Naive thymus-derived CD4-positive, alpha-beta T cell (primary cell): Measurements from ENCODE around the gene TGFBI. TPM values are rescaled to one million over a fixed set of nuclear protein-coding genes. Genes with fewer than 3 reads are reported as not detected.

Experiments used
- ATAC-seq: fragments of 150-1000 bp; cut with Tn5 transposase; 2 replicates; pipeline ENCODE4 v1.10.0; 2021; ENCODE audit warnings: mild to moderate bottlenecking, moderate library complexity
- CTCF ChIA-PET: fragments of 350-600 bp; sonication (Branson Sonifier 250); formaldehyde crosslinking; loops from one replicate; lab custom pipeline; 2021; ENCODE audit warnings: antibody characterized with exemption; lab: Charles Lee
- POLR2A ChIA-PET: fragments of 350-600 bp; sonication (Branson Sonifier 250); formaldehyde crosslinking; loops from one replicate; lab custom pipeline; 2021; ENCODE audit warnings: antibody characterized with exemption, inconsistent platforms; lab: Charles Lee
- DNase-seq, 9 donors: peaks; one replicate each; pipeline versions ENCODE4 v3.0.0 to v3.0.0-alpha.2; 2020 to 2022; ENCODE audit warnings: mixed read lengths in 1 of 9
- H3K27ac ChIP-seq: one replicate; pipeline ENCODE4 v1.7.0; 2013; ENCODE audit warnings: mild to moderate bottlenecking, low read depth, low read length, moderate library complexity
- H3K27me3 ChIP-seq, 2 donors: one replicate each; pipeline ENCODE4 v1.7.0; 2013; ENCODE audit warnings: low read length in 2 of 2, mild to moderate bottlenecking in 2 of 2, moderate library complexity in 2 of 2; ENCODE audit not compliant: control insufficient read depth in 2 of 2, insufficient read depth in 2 of 2
- H3K36me3 ChIP-seq, 3 experiments: 1 replicate in 2 of 3; 2 replicates in 1 of 3; pipeline ENCODE4 v1.7.0; 2013; ENCODE audit warnings: low read length in 3 of 3, mild to moderate bottlenecking in 3 of 3, moderate library complexity in 1 of 3; ENCODE audit not compliant: insufficient read depth in 3 of 3, control insufficient read depth in 2 of 3
- H3K4me1 ChIP-seq, 2 donors: one replicate each; pipeline ENCODE4 v1.7.0; 2013; ENCODE audit warnings: low read length in 2 of 2, mild to moderate bottlenecking in 2 of 2, moderate library complexity in 1 of 2; ENCODE audit not compliant: control insufficient read depth in 2 of 2, insufficient read depth in 2 of 2
- H3K4me3 ChIP-seq: 2 replicates; pipeline ENCODE4 v1.7.0; 2013; ENCODE audit warnings: mild to moderate bottlenecking, low read length
- H3K9me3 ChIP-seq, 3 experiments: 1 replicate in 2 of 3; 2 replicates in 1 of 3; pipeline ENCODE4 v1.7.0; 2013; ENCODE audit warnings: low read length in 3 of 3; ENCODE audit not compliant: control insufficient read depth in 2 of 3
- H3K27ac Mint-ChIP-seq, 9 donors: one replicate each; pipeline ENCODE4 v1.8.0; 2020 to 2022; ENCODE audit warnings: mixed read lengths in 9 of 9, mild to moderate bottlenecking in 8 of 9, moderate library complexity in 5 of 9, inconsistent platforms in 2 of 9
- H3K27me3 Mint-ChIP-seq, 5 donors: one replicate each; pipeline ENCODE4 v1.8.0; 2021 to 2022; ENCODE audit warnings: mixed read lengths in 5 of 5, mild to moderate bottlenecking in 1 of 5
- H3K36me3 Mint-ChIP-seq, 5 donors: one replicate each; pipeline ENCODE4 v1.8.0; 2020 to 2022; ENCODE audit warnings: mixed read lengths in 5 of 5, mild to moderate bottlenecking in 3 of 5, inconsistent platforms in 1 of 5
- H3K4me1 Mint-ChIP-seq, 7 donors: one replicate each; pipeline ENCODE4 v1.8.0; 2020 to 2022; ENCODE audit warnings: mixed read lengths in 7 of 7, mild to moderate bottlenecking in 3 of 7, inconsistent platforms in 1 of 7
- H3K4me3 Mint-ChIP-seq, 10 donors: one replicate each; pipeline ENCODE4 v1.8.0; 2020 to 2022; ENCODE audit warnings: mild to moderate bottlenecking in 10 of 10, mixed read lengths in 10 of 10, moderate library complexity in 6 of 10, inconsistent platforms in 2 of 10
- H3K9me3 Mint-ChIP-seq, 11 donors: one replicate each; pipeline ENCODE4 v1.8.0; 2020 to 2022; ENCODE audit warnings: mixed read lengths in 11 of 11, mild to moderate bottlenecking in 4 of 11, inconsistent platforms in 1 of 11, moderate library complexity in 1 of 11
- intact Hi-C, 2 donors: fragments of 100-400 bp; cut with micrococcal nuclease; formaldehyde crosslinking; loops; one replicate each; pipeline ENCODE4 v1.15.1; 2023
- polyA plus RNA-seq, 2 donors: library from polyadenylated mRNA; unstranded; fragments of 300-500 nt; fragmentation: Illumina TruSeq; gene quantifications; one replicate each; pipeline ENCODE4 v1.2.3, GENCODE V29; 2021
- total RNA-seq, 6 experiments: library from RNA in 5 of 6; stranded (reverse) in 5 of 6; gene quantifications; 1 replicate in 5 of 6; 2 replicates in 1 of 6; pipeline ENCODE4 v1.2.3 and lab custom pipeline; 2021 to 2026

TGFBI gene
- total and polyA plus RNA-seq, 7 experiments from 2014 or later: 0.07 to 167 (median 18.5) TPM; not detected in 1

DNA sequence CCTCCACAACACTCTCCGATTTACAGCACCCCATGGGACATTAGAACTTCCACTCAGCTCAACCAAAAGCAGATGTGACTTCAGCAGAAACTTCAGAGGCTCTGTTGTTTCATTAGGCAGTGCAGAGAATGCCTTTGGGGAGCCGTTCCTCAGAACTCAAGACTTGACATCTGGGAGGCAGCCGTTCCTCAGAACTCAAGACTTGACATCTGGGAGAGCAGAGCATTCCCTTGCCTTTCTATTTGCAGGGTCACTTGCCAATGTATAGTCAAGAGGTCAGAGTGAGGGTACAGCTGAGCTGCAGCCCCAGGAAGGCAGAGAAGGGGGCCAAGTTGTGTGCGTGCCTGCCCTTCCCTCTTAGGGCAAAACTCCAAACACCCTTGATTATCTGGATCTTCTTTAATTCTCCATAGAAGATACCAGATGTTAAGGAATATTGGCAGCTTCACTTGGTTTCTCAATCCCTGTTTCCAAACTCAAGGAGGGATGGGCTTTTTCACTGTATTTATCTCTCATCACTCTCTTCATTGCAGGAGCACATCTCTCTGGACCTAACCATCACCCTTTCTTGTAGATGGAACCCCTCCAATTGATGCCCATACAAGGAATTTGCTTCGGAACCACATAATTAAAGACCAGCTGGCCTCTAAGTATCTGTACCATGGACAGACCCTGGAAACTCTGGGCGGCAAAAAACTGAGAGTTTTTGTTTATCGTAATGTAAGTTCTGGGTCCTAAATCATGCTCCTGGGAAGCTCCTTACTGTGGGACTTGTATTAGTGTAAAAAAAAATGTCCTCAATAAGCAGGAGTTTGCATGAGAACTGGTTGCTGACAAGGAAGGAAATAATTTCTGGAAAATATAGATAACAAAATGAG lies 25.6 kb downstream of the TGFBI start:
- ChIA-PET CTCF (interaction anchor here (0.7 kb wide), 1 partner anchor 9 kb away, joined by 3 read pairs; no protein-coding TSS in a partner anchor), POLR2A (no interaction called here)
- no peak overlapping the region for H3K27ac Mint-ChIP-seq
- Histone ChIP-seq H3K4me1 (no peaks in the 10 kb centered on the region), H3K36me3 (no peaks in the 10 kb centered on the region), H3K4me3 (no peak overlapping the region), H3K27ac (no peak overlapping the region), H3K27me3 (no peaks in the 10 kb centered on the region), H3K9me3 (no peaks in the 10 kb centered on the region)
- intact Hi-C loops: no loop called here
- ATAC-seq: no peak
- H3K36me3 Mint-ChIP-seq: no peaks in the 10 kb centered on the region
- H3K4me1 Mint-ChIP-seq: peaks cover 0 to 3% (median 0%) of the 10 kb centered on the region in 7 donors
- no peak for DNase-seq
- peaks cover 0 to 9% (median 4%) of the 10 kb centered on the region in 5 donors for H3K27me3 Mint-ChIP-seq
- H3K4me3 Mint-ChIP-seq: no peak overlapping the region
- H3K9me3 Mint-ChIP-seq: no peaks in the 10 kb centered on the region

DNA sequence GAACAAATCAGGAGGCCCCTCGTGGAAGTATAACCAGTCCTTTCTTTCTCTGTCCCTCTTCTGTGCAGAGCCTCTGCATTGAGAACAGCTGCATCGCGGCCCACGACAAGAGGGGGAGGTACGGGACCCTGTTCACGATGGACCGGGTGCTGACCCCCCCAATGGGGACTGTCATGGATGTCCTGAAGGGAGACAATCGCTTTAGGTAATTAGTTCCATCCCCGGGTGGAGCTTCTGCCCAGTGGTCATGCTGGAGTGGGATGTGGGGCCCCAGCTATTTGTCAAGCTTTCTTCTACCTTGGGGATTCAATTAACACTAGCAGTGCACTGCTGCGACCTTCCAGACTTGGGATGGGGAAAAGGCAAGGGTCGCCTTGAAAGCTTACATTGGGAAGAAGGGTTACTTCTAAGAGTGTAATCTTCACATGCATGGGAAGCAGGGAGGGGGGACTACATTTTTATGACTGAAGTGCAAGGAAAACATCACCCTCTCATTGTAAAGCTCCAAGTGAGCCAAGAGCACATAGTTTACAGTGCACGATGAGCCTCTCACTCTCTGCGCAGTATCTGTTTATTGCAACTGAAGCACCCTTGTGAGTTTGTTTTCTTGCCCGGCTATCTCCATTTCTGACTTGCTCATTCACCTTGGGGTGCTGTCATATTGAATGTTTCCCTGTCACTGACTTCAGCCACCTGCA lies 27.0 kb downstream of the TGFBI start:
- Histone ChIP-seq H3K36me3 (no peaks in the 10 kb centered on the region), H3K27me3 (no peaks in the 10 kb centered on the region), H3K27ac (no peak overlapping the region), H3K9me3 (no peaks in the 10 kb centered on the region), H3K4me3 (no peak overlapping the region), H3K4me1 (no peaks in the 10 kb centered on the region)
- ATAC-seq (no peak), DNase-seq (no peak)
- Mint-ChIP-seq H3K27ac (no peak overlapping the region), H3K4me3 (no peak overlapping the region), H3K4me1 (peaks cover 0 to 3% (median 0%) of the 10 kb centered on the region in 7 donors), H3K27me3 (peaks cover 0 to 9% (median 4%) of the 10 kb centered on the region in 5 donors), H3K36me3 (no peaks in the 10 kb centered on the region), H3K9me3 (no peaks in the 10 kb centered on the region)
- POLR2A ChIA-PET: no interaction called here
- intact Hi-C loops: no loop called here
- CTCF ChIA-PET: no interaction called here

DNA sequence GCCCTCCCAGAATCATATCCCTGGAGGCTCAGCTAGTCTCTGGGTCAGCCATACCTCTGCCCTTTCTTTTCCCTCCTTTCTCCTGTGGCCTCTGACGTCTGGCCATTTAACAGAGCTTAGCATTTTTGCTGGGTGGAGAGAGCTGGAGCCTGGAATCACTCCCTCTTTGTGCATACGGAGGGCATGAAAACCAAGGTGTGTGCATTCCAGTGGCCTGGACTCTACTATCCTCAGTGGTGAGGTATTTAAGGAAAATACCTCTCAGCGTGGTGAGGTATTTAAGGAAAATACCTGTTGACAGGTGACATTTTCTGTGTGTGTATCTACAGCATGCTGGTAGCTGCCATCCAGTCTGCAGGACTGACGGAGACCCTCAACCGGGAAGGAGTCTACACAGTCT lies 27.5 kb downstream of the TGFBI start:
- H3K4me3 Mint-ChIP-seq: no peak overlapping the region
- Histone ChIP-seq H3K27ac (no peak overlapping the region), H3K9me3 (no peaks in the 10 kb centered on the region), H3K4me3 (no peak overlapping the region), H3K4me1 (no peaks in the 10 kb centered on the region), H3K27me3 (no peaks in the 10 kb centered on the region), H3K36me3 (no peaks in the 10 kb centered on the region)
- ATAC-seq (no peak), DNase-seq (no peak)
- peaks cover 0 to 9% (median 4%) of the 10 kb centered on the region in 5 donors for H3K27me3 Mint-ChIP-seq
- ChIA-PET POLR2A (no interaction called here), CTCF (no interaction called here)
- H3K27ac Mint-ChIP-seq: no peak overlapping the region
- H3K9me3 Mint-ChIP-seq: no peaks in the 10 kb centered on the region
- H3K4me1 Mint-ChIP-seq: peaks cover 0 to 3% (median 0%) of the 10 kb centered on the region in 7 donors
- intact Hi-C loops: no loop called here
- H3K36me3 Mint-ChIP-seq: no peaks in the 10 kb centered on the region

DNA sequence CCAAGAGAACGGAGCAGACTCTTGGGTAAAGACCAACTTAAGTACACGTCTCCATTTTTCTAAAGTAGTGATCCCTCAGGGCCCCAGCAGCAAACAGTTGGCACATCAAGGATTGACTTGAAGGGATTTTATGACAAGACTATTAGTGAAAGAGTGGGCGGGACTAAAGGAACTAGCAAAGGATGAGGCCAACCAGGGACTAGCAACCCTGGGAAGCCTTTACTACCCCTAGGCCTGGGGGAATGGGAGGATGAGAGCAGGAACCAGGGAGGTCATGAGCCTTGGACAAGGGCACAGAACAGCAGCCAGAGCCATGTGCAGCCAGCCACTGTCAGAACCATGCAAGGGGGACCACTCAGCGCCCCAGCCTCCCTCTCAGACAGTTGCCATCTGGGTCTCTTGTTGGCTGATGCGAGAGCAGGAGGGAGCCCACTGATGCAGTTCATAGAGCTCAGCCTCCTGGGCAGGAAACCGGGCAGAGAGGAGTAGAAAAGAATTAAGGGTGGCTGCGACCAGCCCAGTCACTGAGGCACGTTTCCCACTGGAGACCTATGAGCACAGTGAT lies 28.1 kb downstream of the TGFBI start:
- ChIA-PET CTCF (no interaction called here), POLR2A (no interaction called here)
- no peaks in the 10 kb centered on the region for H3K27me3 ChIP-seq
- peaks cover 0 to 9% (median 4%) of the 10 kb centered on the region in 5 donors for H3K27me3 Mint-ChIP-seq
- H3K4me3 ChIP-seq: no peak overlapping the region
- no peaks in the 10 kb centered on the region for H3K36me3 Mint-ChIP-seq
- H3K9me3 Mint-ChIP-seq: no peaks in the 10 kb centered on the region
- H3K27ac Mint-ChIP-seq: no peak overlapping the region
- no peaks in the 10 kb centered on the region for H3K9me3 ChIP-seq
- intact Hi-C loops: no loop called here
- no peak overlapping the region for H3K27ac ChIP-seq
- no peaks in the 10 kb centered on the region for H3K36me3 ChIP-seq
- ATAC-seq: no peak
- H3K4me1 ChIP-seq: no peaks in the 10 kb centered on the region
- H3K4me1 Mint-ChIP-seq: peaks cover 0 to 3% (median 0%) of the 10 kb centered on the region in 7 donors
- no peak for DNase-seq
- H3K4me3 Mint-ChIP-seq: no peak overlapping the region

DNA sequence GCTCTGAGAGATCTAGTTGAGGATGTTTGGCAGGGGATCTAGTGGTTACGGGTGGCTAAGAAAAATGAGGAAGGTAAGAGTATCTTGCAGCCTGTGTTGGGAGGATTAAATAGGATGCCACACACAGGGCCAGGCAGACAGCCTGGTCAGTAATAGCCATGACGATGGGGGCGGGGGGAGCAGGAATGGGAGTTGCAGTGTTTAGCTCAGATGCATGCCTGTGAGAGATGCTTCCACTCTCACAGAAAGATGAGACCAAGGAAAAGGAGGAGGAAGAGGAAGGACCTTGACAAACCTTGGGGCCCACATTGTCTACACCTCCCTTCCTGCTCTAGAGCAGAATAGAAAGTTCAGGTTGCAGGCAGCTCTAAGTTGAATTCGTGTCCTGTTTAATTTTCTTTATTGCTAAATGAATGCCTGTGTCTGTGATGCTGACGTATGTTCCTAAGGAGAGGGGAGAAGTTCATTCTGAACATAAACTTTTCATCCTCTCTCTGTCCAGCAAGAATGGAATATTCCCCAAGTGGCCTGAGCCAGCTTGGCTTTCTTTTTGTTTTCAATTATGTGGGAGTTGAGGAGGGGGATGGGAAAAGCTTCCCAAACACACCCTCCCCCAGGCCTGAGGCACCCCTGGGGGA lies 28.7 kb downstream of the TGFBI start:
- DNase-seq (no peak), ATAC-seq (no peak)
- no peaks in the 10 kb centered on the region for H3K4me1 ChIP-seq
- Mint-ChIP-seq H3K27ac (no peak overlapping the region), H3K4me1 (peaks cover 0 to 3% (median 0%) of the 10 kb centered on the region in 7 donors), H3K27me3 (peaks cover 0 to 9% (median 4%) of the 10 kb centered on the region in 5 donors), H3K4me3 (no peak overlapping the region), H3K36me3 (no peaks in the 10 kb centered on the region), H3K9me3 (no peaks in the 10 kb centered on the region)
- POLR2A ChIA-PET: no interaction called here
- intact Hi-C loops: no loop called here
- CTCF ChIA-PET: no interaction called here
- H3K4me3 ChIP-seq: no peak overlapping the region
- no peak overlapping the region for H3K27ac ChIP-seq
- H3K9me3 ChIP-seq: no peaks in the 10 kb centered on the region
- H3K27me3 ChIP-seq: no peaks in the 10 kb centered on the region
- no peaks in the 10 kb centered on the region for H3K36me3 ChIP-seq

DNA sequence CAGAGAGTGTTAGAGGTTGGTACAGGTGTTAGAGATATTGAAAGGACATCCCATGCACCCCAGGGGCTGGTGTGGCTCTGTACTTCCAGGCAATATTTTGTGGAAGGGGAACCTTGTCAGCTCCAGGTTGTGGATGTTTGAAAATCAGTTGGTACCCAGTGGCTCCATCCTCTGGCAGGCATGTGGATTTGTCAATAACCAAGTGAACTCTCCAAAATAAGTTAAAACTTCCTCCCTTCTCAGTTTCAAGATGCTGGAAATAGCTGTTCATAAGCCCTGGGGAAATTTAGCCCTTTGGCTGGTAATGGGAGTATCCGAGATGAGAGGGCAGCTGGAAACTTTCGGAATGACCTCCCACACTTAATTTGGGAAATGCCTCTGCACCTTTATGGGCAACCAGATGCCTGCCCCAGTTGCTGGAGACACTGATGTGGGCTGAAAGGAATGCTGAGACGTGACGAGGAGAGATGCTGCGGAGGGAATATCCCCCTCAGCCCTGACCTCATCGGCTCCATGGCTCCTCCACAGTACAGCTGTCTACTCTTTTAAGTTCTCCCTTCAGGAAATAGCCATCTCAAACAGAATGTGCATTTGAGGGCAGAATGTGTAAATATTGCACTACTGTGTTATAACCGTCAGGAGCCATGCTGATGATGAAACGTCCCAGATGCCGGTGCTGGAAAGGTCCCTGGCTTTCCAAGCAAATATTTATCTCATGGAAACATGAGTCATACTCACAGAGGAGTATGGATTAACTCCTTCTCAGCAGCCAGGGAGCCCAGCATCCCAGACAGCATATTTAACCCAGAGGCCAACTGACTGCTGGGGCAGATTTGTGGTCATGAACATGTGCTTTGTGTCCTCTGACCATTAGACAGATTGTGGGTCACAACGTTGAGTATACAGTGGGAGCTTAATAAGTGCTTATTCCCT lies 29.5 kb downstream of the TGFBI start:
- no peaks in the 10 kb centered on the region for H3K36me3 ChIP-seq
- ChIA-PET CTCF (no interaction called here), POLR2A (no interaction called here)
- Mint-ChIP-seq H3K4me3 (no peak overlapping the region), H3K9me3 (peaks cover 0 to 1% (median 0%) of the 10 kb centered on the region in 11 donors), H3K27ac (no peak overlapping the region), H3K36me3 (no peaks in the 10 kb centered on the region), H3K27me3 (peaks cover 0 to 9% (median 4%) of the 10 kb centered on the region in 5 donors), H3K4me1 (peaks cover 0 to 3% (median 0%) of the 10 kb centered on the region in 7 donors)
- no peaks in the 10 kb centered on the region for H3K27me3 ChIP-seq
- DNase-seq: no peak
- H3K27ac ChIP-seq: no peak overlapping the region
- ATAC-seq: no peak
- no peak overlapping the region for H3K4me3 ChIP-seq
- H3K9me3 ChIP-seq: no peaks in the 10 kb centered on the region
- H3K4me1 ChIP-seq: no peaks in the 10 kb centered on the region
- intact Hi-C loops: no loop called here
